Uterus (tissue), 2 donors: ENCODE data around the gene PTGIR.

Experiments used
- POLR2A ChIP-seq, 2 donors: fragments of 450-650 bp; IDR thresholded peaks; one replicate each; pipeline ENCODE4 v1.6.1; 2016; ENCODE audit warnings: antibody characterized with exemption in 2 of 2, mild to moderate bottlenecking in 1 of 2, moderate library complexity in 1 of 2
- TF ChIP-seq, protein P1 (sequence below), 4 experiments: fragments of 200-600 bp in 2 of 4; fragments of 450-650 bp in 2 of 4; sonication (generic) in 2 of 4; IDR thresholded peaks; one replicate each; pipeline ENCODE4 v1.5.1; 2016 to 2019; ENCODE audit warnings: antibody characterized with exemption in 4 of 4, mild to moderate bottlenecking in 2 of 4, moderate library complexity in 1 of 4

DNA sequence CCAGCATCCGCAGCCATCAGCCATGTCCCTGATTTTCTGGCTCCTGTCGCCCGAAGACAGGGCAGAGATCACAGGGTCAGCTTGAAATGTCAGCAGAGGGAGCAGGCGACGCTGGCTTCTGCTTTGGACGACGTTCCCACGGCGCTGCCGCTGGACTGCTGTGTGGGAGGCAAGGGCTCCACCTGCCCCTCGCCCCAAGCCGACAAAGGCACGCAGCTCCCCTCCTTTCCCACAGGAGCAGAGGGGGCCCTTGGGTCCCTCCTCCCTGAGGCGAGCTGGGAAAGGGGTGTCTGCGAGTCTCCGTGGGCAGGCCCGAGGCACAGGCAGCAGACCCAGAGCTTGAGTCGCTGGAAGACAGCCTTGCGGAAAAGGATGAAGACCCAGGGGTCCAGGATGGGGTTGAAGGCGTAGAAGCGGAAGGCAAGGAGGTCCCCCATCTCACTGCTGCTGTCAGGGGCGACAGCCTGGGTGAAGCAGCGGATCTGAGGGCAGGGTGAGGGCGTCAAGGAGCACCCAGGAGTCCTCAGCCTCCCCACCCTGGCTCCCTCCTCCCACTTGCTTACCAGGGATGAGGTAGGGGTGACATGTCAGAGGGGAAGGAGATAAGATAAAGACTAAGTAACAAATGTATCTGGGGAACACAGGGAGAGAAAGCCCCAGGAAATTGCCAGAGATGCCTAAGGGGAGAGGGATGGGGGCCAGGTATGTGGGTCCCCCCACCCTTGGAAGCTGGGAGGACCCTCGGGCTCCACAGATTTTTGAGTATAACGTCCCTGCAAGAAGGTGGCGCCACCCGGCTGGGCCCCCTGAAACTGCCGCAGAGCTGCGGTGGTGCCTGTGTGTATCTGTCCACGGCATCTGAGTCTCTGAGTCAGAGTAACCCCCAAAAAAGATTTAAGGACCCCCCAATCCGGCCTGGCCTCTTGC is 3.4 kb downstream of the PTGIR start:
- TF ChIP-seq POLR2A (IDR thresholded peaks at IDR 0.05) = no peak
- TF ChIP-seq, protein P1, sequence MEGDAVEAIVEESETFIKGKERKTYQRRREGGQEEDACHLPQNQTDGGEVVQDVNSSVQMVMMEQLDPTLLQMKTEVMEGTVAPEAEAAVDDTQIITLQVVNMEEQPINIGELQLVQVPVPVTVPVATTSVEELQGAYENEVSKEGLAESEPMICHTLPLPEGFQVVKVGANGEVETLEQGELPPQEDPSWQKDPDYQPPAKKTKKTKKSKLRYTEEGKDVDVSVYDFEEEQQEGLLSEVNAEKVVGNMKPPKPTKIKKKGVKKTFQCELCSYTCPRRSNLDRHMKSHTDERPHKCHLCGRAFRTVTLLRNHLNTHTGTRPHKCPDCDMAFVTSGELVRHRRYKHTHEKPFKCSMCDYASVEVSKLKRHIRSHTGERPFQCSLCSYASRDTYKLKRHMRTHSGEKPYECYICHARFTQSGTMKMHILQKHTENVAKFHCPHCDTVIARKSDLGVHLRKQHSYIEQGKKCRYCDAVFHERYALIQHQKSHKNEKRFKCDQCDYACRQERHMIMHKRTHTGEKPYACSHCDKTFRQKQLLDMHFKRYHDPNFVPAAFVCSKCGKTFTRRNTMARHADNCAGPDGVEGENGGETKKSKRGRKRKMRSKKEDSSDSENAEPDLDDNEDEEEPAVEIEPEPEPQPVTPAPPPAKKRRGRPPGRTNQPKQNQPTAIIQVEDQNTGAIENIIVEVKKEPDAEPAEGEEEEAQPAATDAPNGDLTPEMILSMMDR (IDR thresholded peaks at IDR 0.05) = no peak
